Activated gamma-delta T cell (primary cell): ENCODE data around the gene RBM12.

Experiments used
- DNase-seq: peaks from one replicate; lab custom pipeline; 2025; lab: John Stamatoyannopoulos, UW

RBM12 gene

DNA sequence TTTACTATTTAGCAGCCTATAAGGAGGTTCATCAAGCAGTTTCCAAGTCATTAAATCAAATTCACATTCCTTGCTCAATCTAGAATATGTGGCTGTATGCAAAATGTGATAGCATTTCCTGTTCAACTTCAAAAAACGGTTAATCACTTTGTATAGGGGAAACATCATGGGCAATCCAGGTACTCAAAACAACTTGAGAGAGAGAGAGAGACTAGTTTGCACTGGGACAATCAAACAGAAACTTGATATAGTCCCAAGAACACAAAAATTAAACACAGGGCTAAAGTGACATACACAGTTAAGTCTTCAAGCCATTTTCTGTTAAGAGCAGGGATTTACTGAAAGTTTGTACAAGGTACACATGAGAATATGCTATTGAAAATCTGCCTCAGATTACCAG lies 7.4 kb downstream of the RBM12 start:
- no peak for DNase-seq

DNA sequence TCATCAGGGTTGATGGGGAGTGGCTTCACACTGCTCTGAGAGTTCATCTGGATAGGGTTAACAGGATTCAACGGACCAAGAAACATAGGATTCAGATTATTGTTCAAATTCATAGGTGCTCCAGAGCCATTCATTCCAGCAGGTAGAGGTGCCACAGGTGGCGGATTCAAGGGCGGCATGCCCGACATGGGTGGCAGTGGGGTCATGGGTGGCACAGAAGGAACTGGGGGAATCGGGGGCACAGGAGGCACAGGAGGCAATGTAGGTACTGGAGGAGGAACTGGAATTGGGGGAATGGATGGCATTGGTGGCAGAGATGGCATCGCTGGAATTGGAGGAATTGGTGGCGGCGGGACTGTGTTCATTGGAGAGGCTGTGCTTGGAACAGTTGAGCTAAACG lies 10.3 kb downstream of the RBM12 start:
- DNase-seq: no peak

- no peak for DNase-seq
Measured at GRCh38 chr20:35653893-35654292, 10.8 kb downstream of the RBM12 start.

DNA sequence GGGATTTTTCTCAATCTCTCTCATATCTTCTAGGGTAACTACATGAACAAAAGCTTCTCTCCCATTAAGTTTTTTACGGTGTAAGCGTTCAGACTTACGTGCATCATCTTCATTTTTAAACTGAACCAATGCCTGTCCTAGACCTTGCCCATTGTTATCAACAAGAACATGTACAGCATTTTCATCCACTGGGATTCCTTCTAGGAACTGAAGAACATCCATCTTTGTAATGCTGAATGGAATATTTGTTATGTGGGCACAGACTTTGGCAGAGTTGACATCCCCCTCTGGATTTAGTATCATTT lies 11.3 kb downstream of the RBM12 start:
- no peak for DNase-seq

- no peak for DNase-seq
Measured at GRCh38 chr20:35652641-35653429, 11.9 kb downstream of the RBM12 start.

- no peak for DNase-seq
Measured at GRCh38 chr20:35651958-35652357, 12.7 kb downstream of the RBM12 start.

- DNase-seq: no peak
Measured at GRCh38 chr20:35650632-35651031, 14.1 kb downstream of the RBM12 start.

GRCh38 chr20:35648836-35649235 lies 15.9 kb downstream of the RBM12 start:
- DNase-seq: no peak

- no peak for DNase-seq
Measured at GRCh38 chr20:35644806-35645205, 19.9 kb downstream of the RBM12 start.

DNA sequence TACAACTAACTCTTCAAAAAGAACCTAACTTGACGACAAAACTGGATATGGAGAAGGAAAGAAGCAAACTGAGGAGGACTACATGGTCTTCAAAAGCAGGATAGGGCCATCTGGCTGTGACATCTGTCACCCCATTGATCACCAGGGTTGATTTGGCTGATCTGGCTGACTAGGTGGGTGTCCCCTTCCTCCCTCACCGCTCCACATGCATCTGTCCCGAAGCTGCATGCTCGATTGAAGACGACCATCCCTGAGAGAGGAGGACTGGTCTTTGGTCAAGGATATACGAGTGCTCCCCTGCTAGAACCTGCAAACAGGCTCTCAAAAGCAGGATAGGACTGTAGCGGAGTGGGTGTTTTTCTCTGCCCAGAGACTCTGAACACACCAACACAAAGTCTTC lies 21.7 kb downstream of the RBM12 start:
- no peak for DNase-seq

- DNase-seq: no peak
Measured at GRCh38 chr20:35641743-35642142, 23.0 kb downstream of the RBM12 start.

DNA sequence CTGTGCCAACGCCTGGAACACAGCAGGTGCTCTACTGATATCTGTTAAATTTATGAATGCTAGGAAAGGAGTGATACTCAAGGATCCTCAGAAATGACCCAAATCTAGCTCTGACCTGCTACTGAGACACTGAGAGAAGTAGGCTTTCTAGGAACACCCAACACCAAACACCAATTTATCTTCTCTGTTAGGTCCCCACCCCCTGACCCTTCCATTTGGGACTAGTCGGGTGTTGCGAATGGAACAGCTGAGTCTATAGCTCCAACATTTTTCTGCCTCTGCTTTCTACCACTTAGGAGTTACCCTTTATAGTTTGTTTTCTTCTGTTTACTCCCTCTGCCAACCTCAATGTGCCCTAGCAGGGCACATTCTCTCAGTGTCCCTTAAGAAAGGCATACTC lies 24.0 kb downstream of the RBM12 start:
- no peak for DNase-seq

GRCh38 chr20:35638751-35639150 lies 25.9 kb downstream of the RBM12 start:
- DNase-seq: no peak

- no peak for DNase-seq
Measured at GRCh38 chr20:35637276-35637675, 27.4 kb downstream of the RBM12 start.

DNA sequence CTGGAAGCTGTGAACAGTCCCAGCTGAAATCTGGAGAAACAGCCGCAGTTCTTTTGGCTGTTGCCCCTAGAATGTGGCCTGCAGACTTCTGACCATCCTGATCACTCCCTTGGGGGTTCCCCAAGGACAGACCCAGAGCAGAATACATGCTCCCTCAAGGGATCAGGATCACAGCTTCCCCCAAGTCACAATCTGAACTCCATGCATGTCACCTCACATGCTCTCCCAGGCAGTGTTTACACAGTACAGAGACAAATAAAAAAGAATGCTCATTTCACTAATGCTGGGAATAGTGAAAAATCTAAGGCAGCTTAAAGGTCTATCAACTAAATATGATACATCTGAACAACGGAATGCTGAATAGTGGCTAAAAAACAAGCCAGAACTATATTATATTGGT lies 28.6 kb downstream of the RBM12 start:
- DNase-seq: no peak

DNA sequence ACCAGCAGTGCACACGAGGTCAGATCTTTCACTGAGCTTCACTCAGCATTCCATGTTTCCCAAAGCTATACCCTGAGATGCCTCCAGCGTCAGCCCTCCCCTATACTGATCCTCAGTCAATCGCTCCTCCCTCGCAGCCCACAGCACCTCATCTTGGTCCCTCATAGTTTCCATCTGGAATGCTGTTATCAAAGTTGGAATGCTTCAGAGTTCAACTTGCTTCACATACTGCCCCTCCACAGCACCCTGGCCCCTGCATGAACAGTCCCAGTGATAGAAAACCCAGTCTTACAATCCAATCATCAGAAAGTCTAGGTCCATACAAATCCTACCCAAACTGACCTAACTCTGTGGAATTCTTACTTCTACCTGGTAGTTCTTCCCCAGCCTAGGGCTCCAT lies 29.0 kb downstream of the RBM12 start:
- DNase-seq: no peak

GRCh38 chr20:35632539-35633115 lies 32.1 kb downstream of the RBM12 start:
- DNase-seq: no peak

- DNase-seq: no peak
Measured at GRCh38 chr20:35630636-35631035, 34.1 kb downstream of the RBM12 start.

DNA sequence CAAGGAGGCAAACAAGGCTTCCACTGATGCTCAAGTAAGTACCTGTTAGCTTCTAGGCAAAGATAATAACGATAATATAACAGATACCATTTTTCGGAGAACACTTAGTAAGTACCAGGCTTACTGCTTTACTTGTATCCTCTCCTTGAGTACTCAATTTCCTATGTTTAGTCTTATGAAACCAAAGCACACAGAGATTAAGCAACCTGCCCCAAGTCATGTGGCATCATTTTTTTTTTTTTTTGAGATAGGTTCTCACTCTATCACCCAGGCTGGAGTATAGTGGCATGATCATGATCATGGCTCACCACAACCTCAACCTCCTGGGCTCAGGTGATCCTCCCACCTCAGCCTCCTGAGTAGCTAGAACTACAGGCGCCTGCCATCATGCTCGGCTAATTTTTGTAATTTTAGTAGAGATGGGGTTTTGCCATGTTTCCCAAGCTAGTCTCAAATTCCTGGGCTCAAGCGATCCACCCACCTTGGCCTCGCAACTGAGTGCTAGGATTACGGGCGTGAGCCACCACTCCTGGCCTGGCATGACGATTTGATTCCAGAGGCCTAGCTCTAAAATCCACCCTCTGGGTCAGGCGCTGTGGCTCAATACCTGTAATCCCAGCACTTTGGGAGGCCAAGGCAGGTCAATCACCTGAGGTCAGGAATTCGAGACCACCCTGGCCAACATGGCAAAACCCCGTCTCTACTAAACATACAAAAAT lies 35.1 kb downstream of the RBM12 start:
- DNase-seq: no peak

DNA sequence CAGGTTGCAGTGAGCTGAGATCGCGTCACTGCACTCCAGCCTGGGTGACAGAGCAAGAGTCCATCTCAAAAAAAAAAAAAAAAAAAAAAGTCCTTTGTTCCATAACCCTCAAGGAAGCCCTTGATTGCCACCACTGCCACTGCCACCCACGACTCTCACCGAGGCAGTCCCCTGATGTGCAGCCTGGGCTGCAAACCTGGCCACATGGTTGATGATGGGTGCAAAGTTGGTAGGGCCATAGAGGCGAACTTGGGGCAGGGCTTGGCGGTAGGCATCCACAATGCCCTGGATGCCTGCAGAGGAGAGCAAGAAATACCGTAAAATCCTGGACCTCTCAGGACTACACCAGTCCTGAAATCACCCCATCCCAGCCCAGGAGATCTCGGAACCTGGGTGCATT lies 37.6 kb downstream of the RBM12 start:
- DNase-seq: no peak

GRCh38 chr20:35626386-35627001 lies 38.2 kb downstream of the RBM12 start:
- no peak for DNase-seq

GRCh38 chr20:35625584-35626385 lies 38.9 kb downstream of the RBM12 start:
- DNase-seq: no peak
